Erythroblast (primary cell): Measurements from ENCODE around the gene P4HA2.

Experiments
- GATA1 ChIP-seq: IDR thresholded peaks from 2 replicates; pipeline ENCODE4 v1.6.1; 2011; ENCODE audit warnings: low read depth, mild to moderate bottlenecking, control low read depth, low read length, moderate library complexity
- POLR2A ChIP-seq: IDR thresholded peaks from 2 replicates; pipeline ENCODE4 v1.6.1; 2011; ENCODE audit warnings: mild to moderate bottlenecking, low read length

DNA sequence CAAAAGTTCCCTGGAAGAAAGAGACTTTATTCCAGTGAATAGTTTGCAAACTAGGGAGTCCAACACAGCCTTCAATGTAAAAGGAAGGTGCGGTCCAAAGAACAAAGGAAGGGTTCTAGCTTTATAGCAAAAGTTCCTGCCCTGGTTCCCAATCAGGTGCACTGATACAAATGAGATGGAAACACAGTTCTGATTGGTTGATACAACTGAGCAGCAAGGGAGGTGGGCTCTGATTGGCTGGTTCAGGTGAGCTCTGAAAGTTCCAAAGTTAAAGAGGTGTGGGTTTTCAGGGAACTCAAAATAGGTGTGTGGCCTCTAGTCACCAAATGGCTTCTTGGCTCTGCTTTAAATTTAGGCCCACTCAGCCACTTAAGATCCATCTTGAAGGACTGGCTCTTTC, 43.1 kb downstream of the P4HA2 start:
- no peak for TF ChIP-seq POLR2A
- TF ChIP-seq GATA1: no peak
